ENCODE results near the gene NRF1.

The NRF1 gene

DNA sequence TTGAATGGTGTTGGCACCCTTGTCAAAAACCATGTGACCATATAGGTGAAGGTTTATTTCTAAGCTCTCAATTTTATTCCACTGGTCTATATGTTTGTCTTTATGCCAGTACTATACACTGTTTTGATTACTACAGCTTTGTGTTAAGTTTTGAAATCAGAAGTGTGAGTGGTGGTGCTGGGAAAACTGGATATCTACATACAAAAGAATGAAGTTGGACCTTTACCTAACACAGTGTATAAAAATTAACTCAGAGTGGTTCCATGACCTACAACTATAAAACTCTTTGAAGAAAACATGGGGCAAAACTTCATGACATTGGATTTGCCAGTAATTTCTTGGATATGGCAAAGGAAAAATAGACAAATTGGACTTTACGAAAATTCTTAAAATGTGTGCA, 112.2 kb downstream of the NRF1 start:
- in situ Hi-C loops (cut with HindIII; ENCODE audit: low sequenced_read_pairs) = no loop called here

DNA sequence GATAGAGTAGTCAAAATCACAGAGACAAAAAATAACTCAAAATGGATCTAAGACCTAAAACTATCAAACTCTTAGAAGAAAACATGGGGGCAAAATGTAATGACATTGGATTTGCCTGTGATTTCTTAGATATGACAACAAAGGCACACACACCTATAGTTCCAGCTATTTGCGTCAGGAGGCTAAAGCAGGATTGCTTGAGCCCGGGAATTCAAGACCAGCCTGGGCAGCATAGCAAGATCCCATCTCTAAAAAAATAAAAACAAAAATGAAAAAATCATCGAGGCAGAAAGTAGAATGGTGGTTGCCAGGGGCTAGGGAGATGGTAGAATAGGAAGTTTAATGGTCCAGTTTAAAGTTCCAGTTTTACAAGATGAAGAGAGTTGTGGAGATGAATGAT, 113.3 kb downstream of the NRF1 start:
- DNase-seq (ENCODE audit: low read depth) = no peak
- in situ Hi-C loops (cut with HindIII; ENCODE audit: low sequenced_read_pairs) = no loop called here
- no peak overlapping the region for H3K4me3 ChIP-seq (ENCODE audit: low read depth, low read length)
- TF ChIP-seq, protein P1, sequence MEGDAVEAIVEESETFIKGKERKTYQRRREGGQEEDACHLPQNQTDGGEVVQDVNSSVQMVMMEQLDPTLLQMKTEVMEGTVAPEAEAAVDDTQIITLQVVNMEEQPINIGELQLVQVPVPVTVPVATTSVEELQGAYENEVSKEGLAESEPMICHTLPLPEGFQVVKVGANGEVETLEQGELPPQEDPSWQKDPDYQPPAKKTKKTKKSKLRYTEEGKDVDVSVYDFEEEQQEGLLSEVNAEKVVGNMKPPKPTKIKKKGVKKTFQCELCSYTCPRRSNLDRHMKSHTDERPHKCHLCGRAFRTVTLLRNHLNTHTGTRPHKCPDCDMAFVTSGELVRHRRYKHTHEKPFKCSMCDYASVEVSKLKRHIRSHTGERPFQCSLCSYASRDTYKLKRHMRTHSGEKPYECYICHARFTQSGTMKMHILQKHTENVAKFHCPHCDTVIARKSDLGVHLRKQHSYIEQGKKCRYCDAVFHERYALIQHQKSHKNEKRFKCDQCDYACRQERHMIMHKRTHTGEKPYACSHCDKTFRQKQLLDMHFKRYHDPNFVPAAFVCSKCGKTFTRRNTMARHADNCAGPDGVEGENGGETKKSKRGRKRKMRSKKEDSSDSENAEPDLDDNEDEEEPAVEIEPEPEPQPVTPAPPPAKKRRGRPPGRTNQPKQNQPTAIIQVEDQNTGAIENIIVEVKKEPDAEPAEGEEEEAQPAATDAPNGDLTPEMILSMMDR (IDR thresholded peaks at IDR 0.05; ENCODE audit: low read depth, low read length, missing control alignments) = no peak

More for the DNA sequence above, 112.2 kb downstream of the NRF1 start:
- H3K4me3 ChIP-seq (ENCODE audit: low read depth, low read length) = no peak overlapping the region
- DNase-seq (ENCODE audit: low read depth) = no peak
- TF ChIP-seq, protein P1 (IDR thresholded peaks at IDR 0.05; ENCODE audit: low read depth, low read length, missing control alignments) = no peak

DNA sequence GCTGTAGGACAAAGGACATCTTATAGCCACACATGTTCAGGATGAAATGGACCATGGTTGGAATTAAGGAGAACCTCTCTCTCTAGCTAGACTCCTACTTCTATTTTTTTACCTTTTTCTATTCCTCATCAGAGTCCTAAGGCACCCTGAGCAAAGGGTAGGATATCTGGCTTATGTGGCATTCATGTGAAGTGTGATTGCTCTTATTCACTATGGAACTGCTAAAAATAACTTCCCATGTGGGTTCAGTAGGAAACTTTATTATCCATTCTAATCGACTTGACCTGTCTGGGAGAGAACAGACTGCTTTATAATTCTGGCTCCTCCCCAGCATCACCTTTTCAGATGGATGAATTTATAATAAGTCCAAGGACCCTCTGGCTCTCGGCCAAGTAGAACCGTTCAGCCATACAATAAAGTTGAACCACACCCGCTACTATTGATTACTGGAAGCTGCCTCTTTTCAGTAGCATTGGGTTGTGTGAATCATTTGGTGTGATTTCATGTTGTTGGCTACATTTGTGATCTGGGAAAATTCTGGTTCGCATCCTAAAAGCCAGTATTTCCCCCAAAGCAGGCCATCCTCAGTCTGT, 117.5 kb downstream of the NRF1 start:
- in situ Hi-C loops (cut with HindIII; ENCODE audit: low sequenced_read_pairs) = no loop called here
- H3K4me3 ChIP-seq (ENCODE audit: low read depth, low read length) = no peak overlapping the region
- TF ChIP-seq, protein P1 (IDR thresholded peaks at IDR 0.05; ENCODE audit: low read depth, low read length, missing control alignments) = no peak
- DNase-seq (ENCODE audit: low read depth) = no peak

DNA sequence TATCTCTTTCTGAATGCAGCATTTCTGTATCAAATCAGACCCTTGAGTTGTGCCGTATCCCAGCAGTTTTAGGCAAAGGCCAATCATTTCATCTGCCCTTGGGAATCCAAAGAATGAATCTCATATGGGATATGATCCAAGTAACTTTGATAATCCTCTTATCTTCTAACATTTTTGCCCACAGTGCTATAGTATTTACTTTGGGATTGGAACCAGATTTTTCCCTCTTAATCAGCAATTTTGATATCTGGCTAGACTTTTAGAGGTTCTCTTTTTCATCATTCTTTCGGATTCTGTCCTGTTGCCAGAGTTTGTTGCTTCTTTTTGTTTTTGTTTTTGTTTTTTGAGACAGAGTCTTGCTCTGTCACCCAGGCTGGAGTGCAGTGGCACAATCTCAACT, 118.0 kb downstream of the NRF1 start:
- no peak overlapping the region for H3K4me3 ChIP-seq (ENCODE audit: low read depth, low read length)
- DNase-seq (ENCODE audit: low read depth) = no peak
- TF ChIP-seq, protein P1 (IDR thresholded peaks at IDR 0.05; ENCODE audit: low read depth, low read length, missing control alignments) = no peak
- in situ Hi-C loops (cut with HindIII; ENCODE audit: low sequenced_read_pairs) = no loop called here

DNA sequence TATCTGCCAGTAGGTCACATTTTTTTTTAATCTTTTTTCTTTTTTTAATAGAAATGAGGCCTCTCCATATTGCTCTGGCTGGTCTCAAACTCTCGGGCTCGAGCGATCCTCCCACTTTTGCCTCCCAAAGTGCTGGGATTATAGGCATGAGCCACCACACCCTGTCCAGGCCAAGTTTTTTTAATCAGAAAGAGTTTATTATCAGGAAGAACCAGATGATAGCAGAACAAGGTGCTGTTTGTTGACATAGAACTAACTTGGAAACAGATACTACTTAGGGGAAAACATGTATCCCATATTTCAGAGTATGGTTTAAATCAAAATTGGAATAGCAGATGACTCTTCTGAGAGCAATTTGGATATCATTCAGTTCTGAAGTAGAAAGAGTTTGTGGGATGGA, 118.6 kb downstream of the NRF1 start:
- TF ChIP-seq, protein P1 (IDR thresholded peaks at IDR 0.05; ENCODE audit: low read depth, low read length, missing control alignments) = no peak
- in situ Hi-C loops (cut with HindIII; ENCODE audit: low sequenced_read_pairs) = no loop called here
- DNase-seq (ENCODE audit: low read depth) = no peak
- H3K4me3 ChIP-seq (ENCODE audit: low read depth, low read length) = no peak overlapping the region

DNA sequence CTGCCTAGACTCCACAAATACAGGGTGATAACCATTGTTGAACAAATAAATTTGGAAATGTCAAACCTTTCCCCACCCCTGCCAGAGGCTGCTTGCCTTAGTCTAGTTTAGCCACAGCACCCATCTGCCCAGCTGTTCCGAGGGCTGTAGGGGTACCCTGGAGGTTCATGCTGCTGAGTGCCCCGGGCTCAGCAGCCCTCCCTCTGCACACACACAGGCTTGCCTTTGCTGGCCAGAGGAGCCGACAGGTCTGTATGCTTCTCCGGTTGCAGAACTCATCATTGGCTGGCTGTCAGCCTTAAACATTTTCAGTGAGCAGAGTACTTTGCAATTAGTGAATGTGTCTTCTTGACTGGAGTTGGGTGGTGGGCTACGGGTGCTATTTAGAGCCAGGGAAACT, 122.9 kb downstream of the NRF1 start:
- no peak for DNase-seq (ENCODE audit: low read depth)
- H3K4me3 ChIP-seq (ENCODE audit: low read depth, low read length) = no peak overlapping the region
- TF ChIP-seq, protein P1 (IDR thresholded peaks at IDR 0.05; ENCODE audit: low read depth, low read length, missing control alignments) = no peak
- in situ Hi-C loops (cut with HindIII; ENCODE audit: low sequenced_read_pairs) = no loop called here

Measured in astrocyte of the cerebellum (primary cell).